HG02623 (cell line): ENCODE measurements around the gene LURAP1L.
A peak's percentile ranks its signal among the peaks of the same experiment; 100 is the strongest.

ENCODE experiments used
- ATAC-seq: cut with Tn5 transposase; IDR thresholded peaks from one replicate; pipeline ENCODE4 v1.9.1; 2021; ENCODE audit warnings: moderate library complexity; ENCODE audit not compliant: unreplicated experiment

The LURAP1L gene

GRCh38 chr9:12776513-12777055 is 1.8 kb downstream of the LURAP1L start:
- no peak for ATAC-seq

DNA sequence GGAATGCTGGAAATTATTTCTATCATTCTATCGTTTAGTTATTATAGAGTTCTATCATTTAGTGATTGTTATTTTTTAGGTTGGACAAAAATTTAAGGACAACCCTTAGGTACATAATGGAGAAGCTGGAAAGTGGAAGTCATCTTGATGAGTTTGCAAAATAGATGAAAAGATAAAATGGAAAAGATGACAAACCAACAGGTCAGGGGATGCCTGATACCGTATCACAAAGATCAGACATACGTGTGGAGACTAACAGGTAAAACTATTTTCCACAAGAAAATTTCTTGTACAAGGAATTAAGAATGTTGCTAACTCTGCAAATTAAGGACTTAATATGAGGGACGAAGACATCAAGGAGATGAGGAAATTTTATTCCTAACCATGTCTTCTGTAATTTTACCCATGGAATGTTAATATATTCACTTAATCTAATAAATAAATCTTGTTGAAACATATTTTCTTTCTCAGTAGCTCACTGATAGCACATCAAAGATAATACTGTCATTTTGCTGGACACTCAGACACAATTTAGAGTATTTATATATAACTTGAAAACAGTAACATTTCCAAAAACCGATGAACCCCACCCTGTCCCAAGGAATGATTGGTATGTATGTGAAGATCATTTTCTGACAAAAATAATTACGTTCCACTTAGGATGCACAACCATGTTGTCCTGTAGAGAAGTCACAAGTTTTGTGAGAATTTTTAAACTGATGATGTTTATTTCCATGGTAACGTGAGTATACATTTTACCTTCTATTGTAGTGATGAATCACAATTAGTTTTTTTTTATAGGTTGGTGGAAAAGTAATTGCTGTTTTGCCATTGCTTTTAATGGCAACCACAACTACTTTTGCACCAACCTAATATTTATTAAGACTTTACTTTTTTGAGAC is 2.6 kb downstream of the LURAP1L start:
- no peak for ATAC-seq

GRCh38 chr9:12778389-12778788 is 3.6 kb downstream of the LURAP1L start:
- no peak for ATAC-seq

DNA sequence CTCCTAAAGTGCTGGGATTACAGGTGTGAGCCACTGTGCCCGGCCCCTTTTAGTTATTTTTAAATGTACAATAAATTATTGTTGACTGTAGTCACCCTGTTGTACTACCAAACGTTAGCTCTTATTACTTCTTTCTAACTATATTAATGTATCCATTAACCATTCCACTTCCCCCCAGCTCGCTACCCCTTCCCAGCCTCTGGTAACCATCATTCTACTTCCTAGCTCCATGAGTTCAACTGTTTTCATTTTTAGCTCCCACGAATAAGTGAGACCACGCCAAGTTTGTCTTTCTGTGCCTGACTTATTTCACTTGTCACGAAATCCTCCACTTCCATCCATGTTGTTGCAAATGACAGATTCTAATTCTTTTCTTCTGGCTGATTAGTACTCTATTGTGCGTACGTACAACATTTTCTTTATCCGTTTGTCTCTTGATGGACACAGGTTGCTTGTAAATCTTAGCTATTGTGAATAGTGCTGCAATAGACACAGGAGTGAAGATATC is 6.5 kb downstream of the LURAP1L start:
- no peak for ATAC-seq

- ATAC-seq, result no peak
Measured at GRCh38 chr9:12783767-12784460, 9.1 kb downstream of the LURAP1L start.

- ATAC-seq, result peak; percentile 72
Measured at GRCh38 chr9:12784461-12785259, 9.8 kb downstream of the LURAP1L start.

- no peak for ATAC-seq
Measured at GRCh38 chr9:12785260-12785770, 10.5 kb downstream of the LURAP1L start.

GRCh38 chr9:12785941-12786340 is 11.1 kb downstream of the LURAP1L start:
- ATAC-seq, result no peak

GRCh38 chr9:12790001-12790400 is 15.2 kb downstream of the LURAP1L start:
- ATAC-seq, result no peak

DNA sequence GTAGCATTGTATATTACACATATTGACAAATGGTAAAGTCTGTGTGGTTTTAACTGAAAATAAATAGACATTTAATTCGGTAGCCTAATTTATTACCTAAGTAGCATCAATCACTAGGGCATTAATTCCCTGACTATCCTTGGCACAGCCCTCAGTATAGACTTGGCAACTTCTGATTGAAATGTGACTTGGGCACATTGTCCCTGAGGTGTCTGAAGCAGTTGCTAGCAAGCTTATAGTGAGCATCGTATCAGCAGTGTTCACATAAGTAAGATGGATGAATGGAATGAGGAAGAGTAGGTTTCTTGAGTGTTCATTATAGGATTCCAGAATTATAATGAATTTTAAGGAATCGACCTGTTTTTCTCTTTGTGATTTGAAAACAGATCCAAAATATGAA is 16.1 kb downstream of the LURAP1L start:
- ATAC-seq, result no peak

DNA sequence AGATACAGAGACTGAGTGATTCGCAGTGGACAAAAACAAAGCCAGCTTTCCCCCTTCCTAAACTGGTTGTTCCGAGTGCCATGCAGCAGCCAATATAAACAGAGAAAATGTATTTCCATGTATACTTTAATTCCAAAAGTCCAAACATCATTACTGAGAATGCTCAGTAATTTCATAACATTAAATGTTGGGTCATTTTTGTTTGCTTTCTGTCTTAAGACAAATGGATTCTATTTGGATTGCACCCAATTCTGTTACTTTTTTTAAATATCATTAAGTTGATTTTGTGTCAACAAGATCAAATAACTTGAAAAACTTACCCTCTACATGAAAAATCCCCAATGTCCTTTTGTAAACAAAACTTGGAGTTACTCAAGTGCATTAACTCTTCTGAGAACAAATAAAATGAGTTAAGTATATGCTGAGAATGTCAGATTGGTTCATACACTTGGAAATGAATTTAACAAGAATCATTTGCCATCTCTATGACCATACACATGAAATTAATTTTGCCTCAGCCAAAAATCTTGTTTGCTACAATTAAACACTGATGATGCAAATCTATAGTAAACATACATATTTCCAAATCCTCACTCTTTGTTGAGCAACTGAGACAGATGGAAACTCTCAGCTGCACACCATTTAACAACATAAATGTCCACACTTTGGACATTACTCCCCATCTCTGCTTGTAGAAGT is 19.4 kb downstream of the LURAP1L start:
- ATAC-seq, result no peak

- no peak for ATAC-seq
Measured at GRCh38 chr9:12796601-12797000, 21.8 kb downstream of the LURAP1L start.

GRCh38 chr9:12797037-12797436 is 22.2 kb downstream of the LURAP1L start:
- ATAC-seq, result no peak

DNA sequence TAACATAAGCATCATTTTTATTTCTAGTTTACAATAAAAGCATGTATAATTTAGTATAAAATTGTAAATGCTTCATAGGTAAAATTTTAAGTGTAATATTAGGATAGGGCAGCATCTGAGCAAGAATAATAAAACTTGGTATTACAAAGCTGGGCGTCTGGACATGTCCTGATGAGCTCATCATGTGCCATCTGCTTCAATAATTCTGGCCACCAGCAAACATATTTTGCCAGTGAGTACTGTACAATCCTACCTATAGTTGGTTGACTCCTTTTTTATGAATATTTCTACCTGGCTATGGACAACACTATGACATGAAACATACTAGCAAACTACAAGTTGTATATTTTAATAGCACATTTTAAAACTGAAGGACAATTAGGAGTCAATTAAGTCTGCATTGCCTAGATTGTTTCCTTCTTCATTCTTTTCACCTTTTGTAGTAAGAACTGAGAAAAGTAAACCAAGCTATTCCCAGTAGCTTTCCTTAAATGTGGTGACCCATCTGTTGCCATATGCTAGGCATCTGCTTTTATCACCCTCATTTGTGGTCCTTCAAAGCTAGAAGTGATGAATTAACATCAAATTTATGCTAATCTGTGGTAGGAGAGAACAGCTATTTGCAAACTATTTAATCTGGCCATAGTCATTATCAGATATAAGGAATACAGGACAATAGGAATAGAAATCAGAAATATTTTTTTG is 23.4 kb downstream of the LURAP1L start:
- ATAC-seq, result no peak

- ATAC-seq, result no peak
Measured at GRCh38 chr9:12801187-12801586, 26.4 kb downstream of the LURAP1L start.

DNA sequence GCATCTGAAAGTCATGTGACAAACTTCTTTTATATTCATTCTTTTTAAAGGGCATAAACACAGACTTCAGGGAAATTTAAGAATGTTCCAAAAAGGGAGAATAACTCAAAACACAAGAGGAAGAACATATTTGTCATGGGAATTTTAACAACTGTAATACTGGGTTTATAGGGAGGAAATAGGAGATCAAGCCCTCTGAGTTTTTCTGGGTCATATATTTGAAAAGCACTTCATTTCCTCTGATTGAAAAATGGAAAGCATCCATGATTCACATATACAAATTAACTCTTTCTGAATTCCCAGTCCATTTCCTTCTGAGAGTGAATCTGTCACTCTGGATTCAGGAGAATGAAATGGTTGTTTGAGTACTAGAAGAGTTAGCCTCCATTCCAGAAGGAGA is 26.8 kb downstream of the LURAP1L start:
- ATAC-seq, result no peak

DNA sequence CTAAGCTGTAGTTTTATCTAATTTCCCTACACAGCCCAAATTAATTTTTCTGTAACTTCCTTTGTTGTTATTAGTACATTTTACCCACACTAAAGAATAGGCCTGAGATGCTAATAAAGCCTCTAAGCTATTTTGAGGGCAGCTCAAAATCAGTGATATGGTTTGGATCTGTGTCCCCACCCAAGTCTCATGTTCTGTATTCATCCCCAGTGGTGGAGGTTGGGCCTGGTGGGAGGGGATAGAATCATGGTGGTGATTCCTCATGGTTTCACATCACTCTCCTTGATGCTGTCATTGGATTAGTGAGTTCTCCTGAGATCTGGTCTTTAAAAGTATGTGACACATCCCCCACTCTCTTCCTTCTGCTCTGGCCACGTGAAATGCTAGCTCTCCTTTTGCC is 27.3 kb downstream of the LURAP1L start:
- ATAC-seq, result no peak

- no peak for ATAC-seq
Measured at GRCh38 chr9:12808569-12808968, 33.7 kb downstream of the LURAP1L start.

DNA sequence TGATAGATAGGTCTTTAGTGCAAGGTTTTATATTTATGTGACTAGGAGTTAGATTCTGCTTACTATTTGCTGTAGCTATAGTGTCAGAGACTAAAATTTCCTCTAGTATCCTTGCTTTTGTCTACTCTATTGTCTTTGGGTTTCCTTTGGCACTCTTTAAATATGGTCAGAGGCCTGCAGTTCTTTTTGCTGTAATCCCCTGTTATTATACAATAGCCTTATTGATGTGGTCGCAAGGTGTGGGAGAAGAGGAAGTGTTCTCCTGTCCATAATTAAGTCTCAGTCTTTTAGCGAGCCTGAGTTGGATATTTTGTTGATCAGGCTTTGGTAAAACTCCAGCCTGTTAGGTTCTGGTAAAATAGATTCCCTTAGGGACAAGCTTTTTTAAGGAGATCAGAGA is 34.9 kb downstream of the LURAP1L start:
- no peak for ATAC-seq

DNA sequence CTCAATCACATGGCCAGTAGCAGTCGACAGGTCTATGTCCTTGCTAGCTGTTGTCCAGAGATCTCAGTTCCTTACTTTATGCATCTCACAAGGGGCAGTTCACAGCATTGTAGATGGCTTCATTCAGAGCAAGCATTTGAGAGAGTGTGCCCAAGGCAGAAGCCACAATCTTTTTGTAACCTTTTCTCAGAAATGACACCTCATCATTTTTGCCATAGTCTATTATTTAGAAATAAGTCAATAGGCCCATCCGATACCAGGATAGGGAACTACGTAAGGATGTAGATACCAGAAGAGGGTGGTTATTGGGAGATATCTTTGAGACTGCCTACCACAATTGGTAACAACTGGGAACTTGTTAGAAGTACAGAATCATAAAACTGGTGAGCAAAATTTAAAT is 37.1 kb downstream of the LURAP1L start:
- no peak for ATAC-seq
